ENCODE data around the gene DNAJB13.
A peak's percentile ranks its signal among the peaks of the same experiment; 100 is the strongest.

The DNAJB13 gene

GRCh38 chr11:73975479-73975757 lies 24.6 kb downstream of the DNAJB13 start:
- no peaks in the 10 kb centered on the region for H3K9me3 ChIP-seq (ENCODE audit: control insufficient read depth, low read length)
- 95 to 96% methylated on average over 6 of the region's 6 CpGs for WGBS, 2 experiments
- H3K4me3 ChIP-seq (ENCODE audit: insufficient read depth, low read depth, low read length): no peak overlapping the region
- H3K36me3 ChIP-seq (ENCODE audit: control insufficient read depth, insufficient read depth, low read length): peaks cover 52% of the 10 kb centered on the region
- no peak overlapping the region for H3K27ac ChIP-seq (ENCODE audit: insufficient read depth, low read depth, low read length, poor library complexity, severe bottlenecking)
- H3K4me1 ChIP-seq (ENCODE audit: control insufficient read depth, insufficient read depth, low read length): peaks cover 6% of the 10 kb centered on the region
- no peaks in the 10 kb centered on the region for H3K27me3 ChIP-seq (ENCODE audit: control insufficient read depth, insufficient read depth, low read length, poor library complexity, severe bottlenecking)

- Histone ChIP-seq H3K36me3 (ENCODE audit: control insufficient read depth, insufficient read depth, low read length) (peaks cover 52% of the 10 kb centered on the region), H3K9me3 (ENCODE audit: control insufficient read depth, low read length) (no peaks in the 10 kb centered on the region), H3K27me3 (ENCODE audit: control insufficient read depth, insufficient read depth, low read length, poor library complexity, severe bottlenecking) (no peaks in the 10 kb centered on the region), H3K4me3 (ENCODE audit: insufficient read depth, low read depth, low read length) (no peak overlapping the region), H3K27ac (ENCODE audit: insufficient read depth, low read depth, low read length, poor library complexity, severe bottlenecking) (no peak overlapping the region), H3K4me1 (ENCODE audit: control insufficient read depth, insufficient read depth, low read length) (peaks cover 18% of the 10 kb centered on the region)
- 95 to 96% methylated on average over 14 of the region's 14 CpGs for WGBS, 2 experiments
These were observed 25.8 kb downstream of the DNAJB13 start for GRCh38 chr11:73976451-73977151.

DNA sequence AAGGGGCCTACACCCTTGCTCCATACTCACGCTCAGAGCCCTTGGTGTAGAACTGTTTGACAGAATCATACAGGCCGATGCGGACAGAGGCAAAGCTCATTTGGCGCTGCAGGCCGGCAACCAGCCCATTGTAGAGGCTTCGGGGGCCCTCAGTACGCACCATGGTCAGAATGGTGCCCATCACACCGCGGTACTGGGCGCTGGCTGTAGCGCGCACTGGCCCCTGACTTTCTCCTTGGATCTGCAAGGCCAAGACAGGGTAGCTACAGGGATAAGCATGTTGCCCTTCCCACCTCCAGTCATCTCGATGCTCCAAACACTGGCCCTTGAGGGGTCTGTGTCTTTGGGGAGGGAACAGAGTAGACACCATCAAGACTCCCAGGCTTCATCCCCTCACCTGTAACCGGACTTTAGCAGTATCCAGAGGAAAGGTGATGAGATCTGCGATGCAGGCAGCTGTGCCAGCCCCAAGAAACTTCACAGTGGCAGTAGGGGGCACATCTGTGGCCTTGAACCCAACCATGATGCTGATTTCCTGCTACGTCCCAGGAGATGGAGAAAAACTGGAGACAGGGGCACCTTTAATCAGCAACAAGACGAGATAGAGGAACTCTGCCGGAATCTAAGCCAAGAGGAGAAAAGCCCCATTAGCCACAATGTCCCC lies 27.2 kb downstream of the DNAJB13 start:
- H3K4me1 ChIP-seq (ENCODE audit: control insufficient read depth, insufficient read depth, low read length): peaks cover 18% of the 10 kb centered on the region
- no peak overlapping the region for H3K4me3 ChIP-seq (ENCODE audit: insufficient read depth, low read depth, low read length)
- H3K27me3 ChIP-seq (ENCODE audit: control insufficient read depth, insufficient read depth, low read length, poor library complexity, severe bottlenecking): no peaks in the 10 kb centered on the region
- no peak overlapping the region for H3K27ac ChIP-seq (ENCODE audit: insufficient read depth, low read depth, low read length, poor library complexity, severe bottlenecking)
- 94 to 96% methylated on average over 18 of the region's 18 CpGs for WGBS, 2 experiments
- H3K9me3 ChIP-seq (ENCODE audit: control insufficient read depth, low read length): no peaks in the 10 kb centered on the region
- H3K36me3 ChIP-seq (ENCODE audit: control insufficient read depth, insufficient read depth, low read length): peaks cover 52% of the 10 kb centered on the region

GRCh38 chr11:73978576-73979086 lies 27.8 kb downstream of the DNAJB13 start:
- WGBS, 2 experiments: 89 to 95% methylated on average over 3 of the region's 3 CpGs
- H3K36me3 ChIP-seq (ENCODE audit: control insufficient read depth, insufficient read depth, low read length): peaks cover 52% of the 10 kb centered on the region
- H3K4me1 ChIP-seq (ENCODE audit: control insufficient read depth, insufficient read depth, low read length): peaks cover 22% of the 10 kb centered on the region
- H3K9me3 ChIP-seq (ENCODE audit: control insufficient read depth, low read length): no peaks in the 10 kb centered on the region
- no peak overlapping the region for H3K4me3 ChIP-seq (ENCODE audit: insufficient read depth, low read depth, low read length)
- no peaks in the 10 kb centered on the region for H3K27me3 ChIP-seq (ENCODE audit: control insufficient read depth, insufficient read depth, low read length, poor library complexity, severe bottlenecking)
- no peak overlapping the region for H3K27ac ChIP-seq (ENCODE audit: insufficient read depth, low read depth, low read length, poor library complexity, severe bottlenecking)

DNA sequence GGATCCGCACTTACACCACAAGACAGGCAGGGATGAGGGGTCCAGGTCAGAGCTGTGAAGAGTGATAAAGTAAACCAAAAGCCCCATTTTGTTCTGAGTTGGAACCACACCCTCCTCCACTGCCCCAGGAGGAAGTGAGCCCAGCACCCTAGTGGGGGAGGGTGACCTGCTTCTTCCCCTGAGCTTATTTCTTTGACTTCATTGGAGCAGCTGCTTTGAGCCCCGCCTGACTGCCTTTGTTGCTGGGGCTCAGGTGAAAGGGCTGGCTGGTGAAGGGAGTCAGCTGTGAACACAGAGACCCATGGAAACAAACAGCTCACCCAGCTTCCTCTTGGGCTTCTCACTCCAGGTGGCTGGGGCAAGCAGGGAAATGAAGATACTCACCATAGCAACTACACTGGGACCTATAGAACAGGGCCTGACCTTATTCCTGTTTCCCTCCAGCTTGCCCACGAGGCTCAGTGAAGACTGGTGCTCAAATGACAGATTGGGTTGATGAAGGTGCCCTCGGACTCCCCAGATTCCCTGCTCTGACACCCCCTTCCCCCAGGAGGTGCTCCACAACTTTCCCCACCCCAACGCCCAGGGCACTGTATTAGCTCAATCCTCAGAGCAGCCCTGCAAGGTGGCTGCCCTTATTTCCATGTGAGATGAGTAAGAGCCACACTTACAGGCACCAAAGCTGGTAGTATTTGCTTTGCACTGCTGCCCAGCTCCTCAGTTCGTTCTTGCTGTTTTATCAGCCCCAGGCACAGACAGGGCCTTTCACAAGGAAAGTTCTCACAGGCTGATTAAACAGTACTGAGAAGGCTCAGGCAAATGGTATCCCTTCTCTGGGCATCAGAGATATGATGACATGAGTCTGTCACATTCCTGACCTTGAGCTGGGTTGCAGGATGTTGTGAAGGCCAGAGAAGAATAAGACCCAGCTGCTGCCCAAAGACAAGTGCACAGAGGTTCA lies 29.5 kb downstream of the DNAJB13 start:
- Histone ChIP-seq H3K36me3 (ENCODE audit: control insufficient read depth, insufficient read depth, low read length) (peaks cover 51% of the 10 kb centered on the region), H3K9me3 (ENCODE audit: control insufficient read depth, low read length) (no peaks in the 10 kb centered on the region), H3K4me3 (ENCODE audit: insufficient read depth, low read depth, low read length) (peak overlapping the region; percentile 57), H3K27ac (ENCODE audit: insufficient read depth, low read depth, low read length, poor library complexity, severe bottlenecking) (no peak overlapping the region), H3K27me3 (ENCODE audit: control insufficient read depth, insufficient read depth, low read length, poor library complexity, severe bottlenecking) (no peaks in the 10 kb centered on the region), H3K4me1 (ENCODE audit: control insufficient read depth, insufficient read depth, low read length) (peaks cover 28% of the 10 kb centered on the region)
- WGBS, 2 experiments: 85 to 87% methylated on average over 6 of the region's 6 CpGs

GRCh38 chr11:73981051-73981805 lies 30.4 kb downstream of the DNAJB13 start:
- no peaks in the 10 kb centered on the region for H3K9me3 ChIP-seq (ENCODE audit: control insufficient read depth, low read length)
- peak overlapping the region; percentile 57 for H3K4me3 ChIP-seq (ENCODE audit: insufficient read depth, low read depth, low read length)
- H3K27me3 ChIP-seq (ENCODE audit: control insufficient read depth, insufficient read depth, low read length, poor library complexity, severe bottlenecking): no peaks in the 10 kb centered on the region
- H3K4me1 ChIP-seq (ENCODE audit: control insufficient read depth, insufficient read depth, low read length): peaks cover 28% of the 10 kb centered on the region
- 88 to 92% methylated on average over 12 to 13 of the region's 13 CpGs for WGBS, 2 experiments
- H3K36me3 ChIP-seq (ENCODE audit: control insufficient read depth, insufficient read depth, low read length): peaks cover 41% of the 10 kb centered on the region
- H3K27ac ChIP-seq (ENCODE audit: insufficient read depth, low read depth, low read length, poor library complexity, severe bottlenecking): no peak overlapping the region

DNA sequence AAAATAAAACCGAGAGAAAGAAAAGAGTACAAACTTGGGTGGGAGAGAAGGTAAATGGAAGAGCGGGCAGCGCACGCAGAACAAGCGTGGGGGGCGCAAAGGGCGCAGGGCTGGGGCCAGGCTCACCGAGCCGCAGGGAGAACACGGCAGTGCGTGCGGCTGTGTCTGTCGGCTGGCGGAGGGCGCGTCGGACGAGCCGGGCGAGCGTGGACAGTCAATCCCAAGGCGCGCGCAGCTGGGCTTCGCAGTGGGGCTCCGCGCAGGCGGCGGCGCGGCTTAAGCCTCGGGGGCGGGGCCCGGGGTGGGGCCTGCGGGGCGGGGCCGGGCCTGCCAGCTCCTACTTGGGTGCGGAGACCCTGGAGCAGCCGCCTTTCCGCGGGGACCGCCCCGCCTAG lies 31.8 kb downstream of the DNAJB13 start, which contains the start of gene UCP2:
Gene UCP2, minus strand, starts transcription at position 249 of the 395 bp plus-strand sequence. CDS start 4,465 bp downstream, outside the sequence.
- Histone ChIP-seq H3K9me3 (ENCODE audit: control insufficient read depth, low read length) (no peaks in the 10 kb centered on the region), H3K4me1 (ENCODE audit: control insufficient read depth, insufficient read depth, low read length) (peaks cover 28% of the 10 kb centered on the region), H3K27me3 (ENCODE audit: control insufficient read depth, insufficient read depth, low read length, poor library complexity, severe bottlenecking) (no peaks in the 10 kb centered on the region), H3K27ac (ENCODE audit: insufficient read depth, low read depth, low read length, poor library complexity, severe bottlenecking) (peak within 1 kb of the TSS; percentile 82), H3K4me3 (ENCODE audit: insufficient read depth, low read depth, low read length) (peak within 1 kb of the TSS; percentile 57), H3K36me3 (ENCODE audit: control insufficient read depth, insufficient read depth, low read length) (peaks cover 28% of the 10 kb centered on the region)
- WGBS, 2 experiments: 0% methylated on average over 43 of the region's 43 CpGs

DNA sequence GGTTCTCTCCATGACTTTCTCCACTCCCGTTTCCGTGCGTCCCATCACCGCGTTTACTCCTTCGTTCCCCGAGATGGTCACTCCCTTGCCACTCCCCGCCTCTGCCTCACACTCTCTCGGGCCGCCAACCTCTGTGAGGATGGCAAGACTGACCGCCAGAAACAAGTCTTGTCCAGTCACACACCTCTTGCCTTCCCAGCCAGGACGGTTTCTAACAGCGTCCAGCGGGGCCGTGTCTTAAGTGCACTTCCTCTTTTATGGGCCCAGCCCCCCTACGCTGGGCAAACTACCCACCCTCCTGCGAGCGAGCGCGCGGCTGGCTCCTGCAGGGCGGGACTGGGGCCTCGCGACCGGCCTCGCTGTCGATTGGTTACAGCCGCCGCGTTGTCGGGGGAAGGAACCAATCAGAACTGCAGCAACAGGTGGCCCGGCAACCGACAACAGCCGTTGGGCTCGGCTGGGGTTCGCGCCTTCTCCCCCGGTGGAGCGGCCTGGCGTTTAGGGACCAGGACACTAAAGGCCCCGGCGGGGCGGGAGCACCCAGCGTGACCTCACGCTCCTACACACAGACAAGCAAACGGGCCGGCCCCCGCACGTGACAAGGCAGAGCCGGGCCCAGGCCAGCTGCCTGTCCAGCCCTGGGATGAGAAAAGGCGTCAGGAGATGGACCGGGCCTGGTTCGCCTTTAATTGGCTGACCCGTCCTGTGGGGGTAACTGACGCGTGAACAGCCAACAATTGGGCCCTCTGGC lies 32.3 kb downstream of the DNAJB13 start:
- H3K27me3 ChIP-seq (ENCODE audit: control insufficient read depth, insufficient read depth, low read length, poor library complexity, severe bottlenecking): no peaks in the 10 kb centered on the region
- no peaks in the 10 kb centered on the region for H3K9me3 ChIP-seq (ENCODE audit: control insufficient read depth, low read length)
- H3K27ac ChIP-seq (ENCODE audit: insufficient read depth, low read depth, low read length, poor library complexity, severe bottlenecking): peak overlapping the region; percentile 82
- WGBS, 2 experiments: 1% methylated on average over 56 of the region's 56 CpGs
- H3K4me1 ChIP-seq (ENCODE audit: control insufficient read depth, insufficient read depth, low read length): peaks cover 28% of the 10 kb centered on the region
- peak overlapping the region; percentile 57 for H3K4me3 ChIP-seq (ENCODE audit: insufficient read depth, low read depth, low read length)
- H3K36me3 ChIP-seq (ENCODE audit: control insufficient read depth, insufficient read depth, low read length): peaks cover 22% of the 10 kb centered on the region

All from ectodermal cell (in vitro differentiated cells).